K562 (cell line): ENCODE measurements around the gene TOM1L2. TPM values are rescaled to one million over a fixed set of nuclear protein-coding genes. Genes with fewer than 3 reads are reported as not detected.
A peak's percentile ranks its signal among the peaks of the same experiment; 100 is the strongest.

Experiments
- ATF7 ChIP-seq: fragments of 450-650 bp; IDR thresholded peaks from 2 replicates; pipeline ENCODE4 v1.7.1; 2014; ENCODE audit warnings: mild to moderate bottlenecking, moderate library complexity
- BRCA1 ChIP-seq, 2 experiments: fragments of 450-650 bp in 1 of 2; sonication (generic) in 1 of 2; formaldehyde crosslinking in 1 of 2; IDR thresholded peaks; 2 replicates each; pipeline versions ENCODE4 v1.5.0 to v1.6.1; 2017 to 2020; ENCODE audit warnings: mild to moderate bottlenecking in 1 of 2, missing genetic modification reagents in 1 of 2
- ELF4 ChIP-seq: fragments of 450-650 bp; formaldehyde crosslinking; IDR thresholded peaks from 2 replicates; pipeline ENCODE4 v1.4.0; 2022; ENCODE audit warnings: missing genetic modification characterization
- GATAD2A ChIP-seq: fragments of 450-650 bp; IDR thresholded peaks from 2 replicates; pipeline ENCODE4 v1.6.1; 2017
- ILK ChIP-seq: fragments of 450-650 bp; IDR thresholded peaks from 2 replicates; pipeline ENCODE4 v1.6.1; 2016; ENCODE audit warnings: missing genetic modification characterization, low read depth, mild to moderate bottlenecking, missing compliant biosample characterization, moderate library complexity, borderline replicate concordance
- KLF16 ChIP-seq: IDR thresholded peaks from 2 replicates; pipeline ENCODE4 v1.6.1; 2016; ENCODE audit warnings: antibody characterized with exemption
- MCM3 ChIP-seq: fragments of 450-650 bp; IDR thresholded peaks from 2 replicates; pipeline ENCODE4 v1.6.1; 2016
- NR2F6 ChIP-seq: fragments of 450-650 bp; formaldehyde crosslinking; IDR thresholded peaks from 2 replicates; pipeline ENCODE4 v1.4.0; 2020; ENCODE audit warnings: mild to moderate bottlenecking
- RBBP5 ChIP-seq: fragments of 200-600 bp; sonication (generic); IDR thresholded peaks from 2 replicates; pipeline ENCODE4 v1.6.1; 2012; ENCODE audit warnings: borderline replicate concordance, mild to moderate bottlenecking, low read length, control low read depth, inconsistent platforms; ENCODE audit not compliant: insufficient read depth, poor library complexity, severe bottlenecking
- SIX5 ChIP-seq, 2 experiments: IDR thresholded peaks; 2 replicates each; pipeline ENCODE4 v1.6.1; 2011; ENCODE audit warnings: low read length in 2 of 2, borderline replicate concordance in 1 of 2, low read depth in 1 of 2, mild to moderate bottlenecking in 1 of 2, moderate library complexity in 1 of 2; ENCODE audit not compliant: insufficient read depth in 1 of 2
- SMAD2 ChIP-seq: fragments of 150-350 bp; IDR thresholded peaks from 2 replicates; pipeline ENCODE4 v1.6.1; 2014; ENCODE audit warnings: low read depth, mild to moderate bottlenecking, low read length
- TARDBP ChIP-seq: fragments of 450-650 bp; IDR thresholded peaks from 2 replicates; pipeline ENCODE4 v1.6.1; 2016
- TBL1XR1 ChIP-seq, 2 experiments: IDR thresholded peaks; 2 replicates each; pipeline ENCODE4 v1.6.1; 2012; ENCODE audit warnings: improper control_type of control experiment in 2 of 2, low read length in 2 of 2, mild to moderate bottlenecking in 1 of 2
- YY1 ChIP-seq, 3 experiments: IDR thresholded peaks; 2 replicates each; pipeline ENCODE4 v1.6.1; 2011; ENCODE audit warnings: low read length in 2 of 3, mild to moderate bottlenecking in 2 of 3, moderate library complexity in 2 of 3, borderline replicate concordance in 1 of 3, control low read depth in 1 of 3, low read depth in 1 of 3; ENCODE audit not compliant: insufficient read depth in 3 of 3, insufficient replicate concordance in 2 of 3, control insufficient read depth in 1 of 3, insufficient read length in 1 of 3; ENCODE audit errors: extremely low read depth in 1 of 3
- ZNF79 ChIP-seq: fragments of 250-450 bp; sonication (Bioruptor Pico); IDR thresholded peaks from 2 replicates; pipeline ENCODE4 v1.4.0; 2020; ENCODE audit warnings: low read depth, mild to moderate bottlenecking, moderate library complexity
- polyA plus RNA-seq, 8 experiments: library from polyadenylated mRNA; depleted of rRNA in 4 of 8; stranded (reverse) in 5 of 8; unstranded in 3 of 8; fragments of >200 nt; fragmentation: Nextera tagmentation in 2 of 8; fragmentation: Illumina TruSeq in 1 of 8; extraction: Ambion mirVana in 2 of 8; extraction: Trizol in 1 of 8; gene quantifications; 2 replicates each; pipeline versions ENCODE4 v1.2.1 to v1.2.3, GENCODE V29; 2011 to 2014; ENCODE audit warnings: inconsistent platforms in 1 of 8, missing spikeins in 1 of 8
- total RNA-seq, 7 experiments: library from RNA; depleted of rRNA in 6 of 7; stranded (reverse); fragments of >200 nt in 6 of 7; fragmentation: Illumina TruSeq in 2 of 7; extraction: Trizol in 2 of 7; gene quantifications; 2 replicates each; pipeline versions ENCODE4 v1.2.1 to v1.2.3, GENCODE V29; 2011 to 2021; ENCODE audit warnings: low replicate concordance in 1 of 7
- TF ChIP-seq, protein P1 (sequence below): fragments of 450-650 bp; IDR thresholded peaks from 2 replicates; pipeline ENCODE4 v1.6.1; 2017; ENCODE audit warnings: antibody characterized with exemption, mild to moderate bottlenecking
- TF ChIP-seq, protein P2 (sequence below): fragments of 250-450 bp; sonication (Bioruptor Pico); IDR thresholded peaks from 2 replicates; pipeline ENCODE4 v1.5.0; 2021
- TF ChIP-seq, protein P3 (sequence below): fragments of 250-450 bp; sonication (Bioruptor Pico); IDR thresholded peaks from 2 replicates; pipeline ENCODE4 v1.8.0; 2021; ENCODE audit warnings: moderate library complexity, mild to moderate bottlenecking, inconsistent platforms

The TOM1L2 gene
- total and polyA plus RNA-seq, 9 of the 15 experiments (the other 6 are each of a cell fraction or from before 2014, with no cell fraction given) = 0.07 to 6.0 (median 2.5) TPM

DNA sequence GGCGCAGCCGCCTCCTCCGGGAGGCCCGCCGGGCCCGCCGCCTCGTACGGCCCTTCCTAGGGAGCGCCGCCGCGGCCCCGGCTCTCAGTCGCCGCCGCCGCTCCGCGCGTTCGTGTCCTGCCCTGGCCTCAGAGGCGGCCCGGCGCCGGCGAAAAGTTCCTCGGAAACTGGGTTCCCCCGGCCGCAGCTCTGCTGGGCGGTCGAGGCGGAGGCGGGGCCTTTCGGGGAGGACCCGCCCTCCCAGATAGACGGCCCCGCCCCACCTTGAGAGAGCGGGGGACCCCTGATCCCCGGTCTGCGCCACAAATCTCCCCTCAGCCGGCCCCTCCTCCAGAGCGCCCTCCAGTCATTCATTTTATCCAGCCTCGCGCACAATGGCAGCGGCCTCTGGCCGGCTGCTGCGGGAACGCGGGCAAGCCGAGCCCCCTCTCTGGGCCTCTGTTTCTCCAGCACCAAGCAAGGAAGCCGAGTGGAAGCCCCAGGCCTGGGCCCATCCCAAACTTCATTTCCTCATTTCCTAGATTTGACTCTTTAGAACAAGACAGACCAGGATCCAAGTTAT is 135.3 kb downstream of the TOM1L2 start, which contains the start of gene SREBF1 (continued):
- no peak for TF ChIP-seq ILK
- no peak for TF ChIP-seq ZNF79 (CRISPR knock-in tag)
- no peak for TF ChIP-seq SIX5 (IDR thresholded peaks at IDR 0.05; ENCODE audit: borderline replicate concordance in 1 of 2, insufficient read depth in 1 of 2, low read depth in 1 of 2, low read length in 2 of 2)
- TF ChIP-seq MCM3 = no peak
- TF ChIP-seq TBL1XR1 (IDR thresholded peaks at IDR 0.05; ENCODE audit: low read length in 2 of 2) = peak in 1 of 2 experiments; percentile 30; a peak in 1 of 4 replicates
- TF ChIP-seq RBBP5 = no peak
- TF ChIP-seq TARDBP = 0 out of 2 replicates have a peak, but pooled peaks have one; percentile 23
- no peak for TF ChIP-seq GATAD2A
- TF ChIP-seq ELF4 (CRISPR knock-in tag) = no peak
- TF ChIP-seq BRCA1 (IDR thresholded peaks at IDR 0.05) = no peak
- no peak for TF ChIP-seq BRCA1 (CRISPR knock-in tag; IDR thresholded peaks at IDR 0.05)
- no peak for TF ChIP-seq NR2F6 (CRISPR knock-in tag)
- peak in 2 of 3 experiments; percentile 34 to 62 for TF ChIP-seq YY1 (IDR thresholded peaks at IDR 0.05; ENCODE audit: borderline replicate concordance in 1 of 3, control insufficient read depth in 1 of 3, extremely low read depth in 1 of 3, insufficient read depth in 3 of 3, insufficient read length in 1 of 3, insufficient replicate concordance in 2 of 3, low read depth in 1 of 3, low read length in 2 of 3)
- no peak for TF ChIP-seq SMAD2
- TF ChIP-seq, protein P1, sequence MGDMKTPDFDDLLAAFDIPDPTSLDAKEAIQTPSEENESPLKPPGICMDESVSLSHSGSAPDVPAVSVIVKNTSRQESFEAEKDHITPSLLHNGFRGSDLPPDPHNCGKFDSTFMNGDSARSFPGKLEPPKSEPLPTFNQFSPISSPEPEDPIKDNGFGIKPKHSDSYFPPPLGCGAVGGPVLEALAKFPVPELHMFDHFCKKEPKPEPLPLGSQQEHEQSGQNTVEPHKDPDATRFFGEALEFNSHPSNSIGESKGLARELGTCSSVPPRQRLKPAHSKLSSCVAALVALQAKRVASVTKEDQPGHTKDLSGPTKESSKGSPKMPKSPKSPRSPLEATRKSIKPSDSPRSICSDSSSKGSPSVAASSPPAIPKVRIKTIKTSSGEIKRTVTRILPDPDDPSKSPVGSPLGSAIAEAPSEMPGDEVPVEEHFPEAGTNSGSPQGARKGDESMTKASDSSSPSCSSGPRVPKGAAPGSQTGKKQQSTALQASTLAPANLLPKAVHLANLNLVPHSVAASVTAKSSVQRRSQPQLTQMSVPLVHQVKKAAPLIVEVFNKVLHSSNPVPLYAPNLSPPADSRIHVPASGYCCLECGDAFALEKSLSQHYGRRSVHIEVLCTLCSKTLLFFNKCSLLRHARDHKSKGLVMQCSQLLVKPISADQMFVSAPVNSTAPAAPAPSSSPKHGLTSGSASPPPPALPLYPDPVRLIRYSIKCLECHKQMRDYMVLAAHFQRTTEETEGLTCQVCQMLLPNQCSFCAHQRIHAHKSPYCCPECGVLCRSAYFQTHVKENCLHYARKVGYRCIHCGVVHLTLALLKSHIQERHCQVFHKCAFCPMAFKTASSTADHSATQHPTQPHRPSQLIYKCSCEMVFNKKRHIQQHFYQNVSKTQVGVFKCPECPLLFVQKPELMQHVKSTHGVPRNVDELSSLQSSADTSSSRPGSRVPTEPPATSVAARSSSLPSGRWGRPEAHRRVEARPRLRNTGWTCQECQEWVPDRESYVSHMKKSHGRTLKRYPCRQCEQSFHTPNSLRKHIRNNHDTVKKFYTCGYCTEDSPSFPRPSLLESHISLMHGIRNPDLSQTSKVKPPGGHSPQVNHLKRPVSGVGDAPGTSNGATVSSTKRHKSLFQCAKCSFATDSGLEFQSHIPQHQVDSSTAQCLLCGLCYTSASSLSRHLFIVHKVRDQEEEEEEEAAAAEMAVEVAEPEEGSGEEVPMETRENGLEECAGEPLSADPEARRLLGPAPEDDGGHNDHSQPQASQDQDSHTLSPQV = no peak
- no peak for TF ChIP-seq ATF7
- TF ChIP-seq, protein P2, sequence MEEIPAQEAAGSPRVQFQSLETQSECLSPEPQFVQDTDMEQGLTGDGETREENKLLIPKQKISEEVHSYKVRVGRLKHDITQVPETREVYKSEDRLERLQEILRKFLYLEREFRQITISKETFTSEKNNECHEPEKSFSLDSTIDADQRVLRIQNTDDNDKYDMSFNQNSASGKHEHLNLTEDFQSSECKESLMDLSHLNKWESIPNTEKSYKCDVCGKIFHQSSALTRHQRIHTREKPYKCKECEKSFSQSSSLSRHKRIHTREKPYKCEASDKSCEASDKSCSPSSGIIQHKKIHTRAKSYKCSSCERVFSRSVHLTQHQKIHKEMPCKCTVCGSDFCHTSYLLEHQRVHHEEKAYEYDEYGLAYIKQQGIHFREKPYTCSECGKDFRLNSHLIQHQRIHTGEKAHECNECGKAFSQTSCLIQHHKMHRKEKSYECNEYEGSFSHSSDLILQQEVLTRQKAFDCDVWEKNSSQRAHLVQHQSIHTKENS (CRISPR knock-in tag) = no peak
- TF ChIP-seq, protein P3, sequence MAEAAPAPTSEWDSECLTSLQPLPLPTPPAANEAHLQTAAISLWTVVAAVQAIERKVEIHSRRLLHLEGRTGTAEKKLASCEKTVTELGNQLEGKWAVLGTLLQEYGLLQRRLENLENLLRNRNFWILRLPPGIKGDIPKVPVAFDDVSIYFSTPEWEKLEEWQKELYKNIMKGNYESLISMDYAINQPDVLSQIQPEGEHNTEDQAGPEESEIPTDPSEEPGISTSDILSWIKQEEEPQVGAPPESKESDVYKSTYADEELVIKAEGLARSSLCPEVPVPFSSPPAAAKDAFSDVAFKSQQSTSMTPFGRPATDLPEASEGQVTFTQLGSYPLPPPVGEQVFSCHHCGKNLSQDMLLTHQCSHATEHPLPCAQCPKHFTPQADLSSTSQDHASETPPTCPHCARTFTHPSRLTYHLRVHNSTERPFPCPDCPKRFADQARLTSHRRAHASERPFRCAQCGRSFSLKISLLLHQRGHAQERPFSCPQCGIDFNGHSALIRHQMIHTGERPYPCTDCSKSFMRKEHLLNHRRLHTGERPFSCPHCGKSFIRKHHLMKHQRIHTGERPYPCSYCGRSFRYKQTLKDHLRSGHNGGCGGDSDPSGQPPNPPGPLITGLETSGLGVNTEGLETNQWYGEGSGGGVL (CRISPR knock-in tag) = no peak
- TF ChIP-seq KLF16 = no peak
